HG03060 (cell line): ENCODE results near the gene HLF.

Source experiments
- ATAC-seq: cut with Tn5 transposase; IDR thresholded peaks from one replicate; pipeline ENCODE4 v1.9.1; 2021; ENCODE audit warnings: low read depth, moderate number of reproducible peaks; ENCODE audit not compliant: unreplicated experiment

HLF gene

DNA sequence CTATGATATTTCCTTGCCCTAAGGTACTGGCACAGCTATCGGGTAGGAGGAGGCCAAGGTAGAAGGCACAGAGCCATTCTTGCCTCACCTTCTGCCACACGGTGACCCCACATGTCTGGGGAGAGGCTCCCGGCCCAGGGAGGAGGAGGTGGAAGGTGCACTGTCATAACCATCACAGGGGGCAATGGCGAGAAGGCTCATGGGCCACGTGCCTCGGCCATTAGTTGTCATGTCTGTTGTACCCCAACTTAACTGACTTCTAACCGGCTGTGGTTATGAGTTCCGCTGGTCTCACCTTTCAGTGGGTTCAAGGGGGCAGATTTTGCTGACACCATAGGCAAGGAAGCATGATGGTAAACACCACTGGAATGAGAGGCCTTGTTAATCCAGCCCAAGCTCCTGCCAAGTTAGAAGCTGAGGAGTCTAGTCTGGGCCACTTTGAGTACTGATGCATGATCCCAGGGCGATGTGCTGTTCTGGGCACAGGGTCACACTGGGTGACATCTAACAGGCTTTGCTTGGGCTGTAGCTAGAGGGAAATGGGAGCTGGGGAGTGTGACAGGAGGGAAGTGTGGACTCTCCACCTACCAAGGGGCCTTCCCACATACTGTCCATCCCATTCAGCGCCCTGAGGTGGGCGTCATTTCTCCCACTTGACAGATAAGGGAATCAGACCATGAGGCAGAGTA lies 39.6 kb downstream of the HLF start:
- no peak for ATAC-seq

DNA sequence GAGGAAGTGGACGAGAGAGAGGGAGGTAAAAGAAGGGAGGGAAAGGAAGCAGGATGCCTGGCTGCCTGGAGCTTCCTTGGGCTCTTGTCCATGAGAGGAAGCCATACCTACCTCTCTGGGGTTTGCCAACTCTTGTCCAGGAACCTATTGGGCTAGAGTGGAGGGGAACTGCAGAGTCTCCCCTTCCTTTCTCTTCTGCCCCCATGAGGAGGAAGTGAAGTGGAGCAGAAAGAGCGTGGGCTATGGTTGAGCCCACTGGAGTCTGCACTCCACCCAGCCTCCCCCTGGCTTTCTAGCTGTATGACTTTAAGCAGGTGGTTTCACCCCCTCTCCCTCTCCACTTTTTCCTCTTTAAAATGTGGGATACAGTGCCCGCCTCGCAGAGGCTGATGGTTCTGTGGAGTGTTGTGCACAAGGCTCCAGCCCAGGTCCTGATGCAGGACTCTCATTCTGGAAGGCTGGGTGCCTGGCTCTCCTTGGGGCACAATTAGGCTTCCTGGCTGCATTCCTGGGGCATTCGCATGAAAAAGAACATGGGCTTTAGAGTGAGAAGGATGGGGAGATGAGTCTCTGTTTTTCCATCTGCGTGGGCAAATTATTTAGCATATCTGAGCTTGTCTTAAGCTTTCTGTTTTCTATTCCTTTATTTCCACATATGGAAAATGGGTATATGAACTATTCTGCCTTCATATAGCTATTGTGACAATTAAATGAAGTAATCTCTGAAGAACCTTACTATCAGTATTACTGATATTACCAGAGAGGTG lies 40.7 kb downstream of the HLF start:
- ATAC-seq: no peak

DNA sequence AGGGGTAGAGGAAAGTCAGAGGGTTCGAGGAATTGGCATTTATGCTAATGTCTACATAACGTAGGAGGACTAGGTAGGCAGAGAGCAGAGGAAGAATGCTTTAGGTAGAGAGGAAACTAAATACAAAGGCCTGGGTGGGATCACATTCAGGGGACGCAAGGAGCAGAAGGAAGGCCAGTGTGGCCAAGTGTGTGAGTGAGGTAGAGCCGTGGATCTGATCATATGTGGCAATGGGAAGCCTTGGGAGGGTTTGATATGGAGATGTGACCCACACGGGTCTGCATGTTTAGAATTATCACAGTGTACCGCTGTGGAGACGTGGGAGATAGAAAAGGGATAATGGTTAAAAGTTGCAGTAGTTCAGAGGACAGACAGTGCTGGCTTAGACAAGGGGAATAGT lies 43.1 kb downstream of the HLF start:
- ATAC-seq: no peak

DNA sequence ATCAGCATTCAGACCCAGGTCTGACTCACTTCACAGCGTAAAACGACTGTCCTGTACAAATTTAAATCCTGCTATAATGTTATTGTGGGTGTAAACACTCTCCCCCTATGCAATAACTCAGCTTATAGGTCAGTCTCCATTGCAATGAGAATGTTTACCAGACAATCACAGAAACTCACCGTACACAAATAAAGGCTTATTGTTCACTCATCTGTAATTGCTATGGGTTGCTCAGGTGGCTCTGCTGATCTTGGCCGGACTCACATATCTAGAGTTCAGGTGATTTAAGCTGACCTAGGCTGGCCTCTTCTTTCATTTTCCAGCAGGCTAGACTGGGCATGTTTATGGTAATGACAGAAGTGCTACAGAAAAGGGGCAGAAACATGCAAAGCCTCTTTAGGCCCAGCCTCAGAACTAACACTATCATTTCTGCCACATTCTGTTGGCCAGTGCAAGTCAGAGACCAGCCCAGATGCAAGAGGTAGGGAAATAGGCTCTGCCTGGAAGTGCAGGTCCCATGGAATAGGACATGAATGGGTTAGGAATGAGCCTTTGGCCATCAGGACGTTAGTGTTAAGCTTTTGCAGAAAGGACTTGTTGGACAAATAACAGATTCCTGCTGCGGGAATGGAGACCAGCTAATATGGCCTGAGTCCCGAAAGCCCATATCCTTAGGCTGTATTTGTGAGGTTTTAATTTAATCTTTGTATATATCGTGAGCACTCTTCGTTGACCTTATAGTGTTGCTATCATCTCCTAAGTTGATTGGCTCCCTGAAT lies 44.0 kb downstream of the HLF start:
- no peak for ATAC-seq

DNA sequence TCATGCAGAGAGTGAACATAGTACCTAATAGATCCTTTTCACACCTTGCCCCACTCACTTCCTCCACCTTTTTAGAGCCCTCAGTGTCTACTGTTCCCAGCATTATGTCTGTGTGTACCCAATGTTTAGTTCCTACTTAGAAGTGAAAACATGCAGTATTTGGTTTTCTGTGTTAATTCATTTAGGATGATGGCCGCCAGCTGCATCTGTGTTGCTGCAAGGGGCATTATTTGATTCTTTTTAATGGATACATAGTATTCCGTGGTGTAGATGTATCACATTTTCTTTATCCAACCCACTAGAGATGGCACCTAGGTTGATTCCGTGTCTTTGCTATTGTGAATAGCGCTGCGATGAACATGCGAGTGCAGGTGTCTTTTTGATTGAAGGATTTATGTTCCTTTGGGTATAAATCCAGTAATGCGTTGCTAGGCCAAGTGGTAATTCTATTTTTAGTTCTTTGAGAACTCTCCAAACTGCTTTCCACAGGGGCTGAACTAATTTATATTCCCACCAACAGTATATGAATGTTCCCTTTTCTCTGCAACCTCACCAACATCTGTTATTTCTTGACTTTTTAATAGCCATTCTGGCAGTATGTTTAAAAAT lies 47.1 kb downstream of the HLF start:
- no peak for ATAC-seq

DNA sequence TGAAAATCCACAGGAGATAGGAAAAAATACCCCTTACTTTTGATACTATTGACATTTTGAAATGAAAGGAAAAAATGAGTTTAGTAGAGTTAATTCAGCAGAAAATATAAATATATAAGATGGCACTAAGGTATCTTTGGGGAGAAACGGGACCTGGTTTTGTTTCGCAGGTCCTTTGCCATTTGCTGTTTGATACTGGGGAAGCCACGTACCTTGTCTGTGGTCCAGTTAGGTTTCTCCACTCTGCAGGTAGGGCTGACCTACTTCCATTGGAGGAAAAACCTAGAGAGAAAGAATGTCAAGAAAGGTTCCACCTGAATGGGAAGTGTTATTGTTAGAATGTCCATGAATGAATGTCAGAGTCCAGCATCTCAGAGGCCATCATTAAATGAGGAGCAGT lies 48.1 kb downstream of the HLF start:
- no peak for ATAC-seq

DNA sequence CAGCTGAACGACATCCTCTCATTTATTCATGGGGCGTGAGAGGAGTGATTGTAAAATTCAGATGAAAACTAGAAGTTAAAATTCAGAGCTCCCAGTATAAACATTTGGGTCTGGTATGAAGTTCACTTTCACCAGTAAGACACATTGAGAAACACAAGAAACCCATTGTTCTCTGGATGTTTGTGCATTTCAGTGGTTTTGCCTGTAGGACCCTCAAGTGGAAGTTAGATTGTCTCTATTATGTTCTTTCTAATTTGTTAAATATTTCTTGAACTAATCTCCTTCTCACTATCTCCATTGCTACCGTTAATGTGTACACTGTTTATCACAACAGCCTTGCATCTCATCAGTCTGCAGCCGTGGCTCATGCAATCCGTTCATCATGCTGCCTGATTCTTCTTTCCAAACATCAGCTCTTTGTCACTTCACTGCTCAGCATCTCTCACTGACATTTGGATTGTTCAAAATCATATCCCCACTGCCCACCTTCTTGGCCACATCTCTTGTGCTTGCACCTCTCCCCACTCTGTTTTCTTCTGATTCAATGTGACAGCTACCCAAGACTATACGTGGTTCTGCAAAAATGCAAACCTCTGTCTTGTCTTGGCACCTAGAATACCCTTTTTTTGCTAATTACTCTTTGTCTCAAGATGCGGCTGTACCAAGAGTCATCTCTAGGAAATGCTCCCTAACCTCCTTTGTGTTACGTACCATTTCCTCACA lies 49.5 kb downstream of the HLF start:
- ATAC-seq: no peak

DNA sequence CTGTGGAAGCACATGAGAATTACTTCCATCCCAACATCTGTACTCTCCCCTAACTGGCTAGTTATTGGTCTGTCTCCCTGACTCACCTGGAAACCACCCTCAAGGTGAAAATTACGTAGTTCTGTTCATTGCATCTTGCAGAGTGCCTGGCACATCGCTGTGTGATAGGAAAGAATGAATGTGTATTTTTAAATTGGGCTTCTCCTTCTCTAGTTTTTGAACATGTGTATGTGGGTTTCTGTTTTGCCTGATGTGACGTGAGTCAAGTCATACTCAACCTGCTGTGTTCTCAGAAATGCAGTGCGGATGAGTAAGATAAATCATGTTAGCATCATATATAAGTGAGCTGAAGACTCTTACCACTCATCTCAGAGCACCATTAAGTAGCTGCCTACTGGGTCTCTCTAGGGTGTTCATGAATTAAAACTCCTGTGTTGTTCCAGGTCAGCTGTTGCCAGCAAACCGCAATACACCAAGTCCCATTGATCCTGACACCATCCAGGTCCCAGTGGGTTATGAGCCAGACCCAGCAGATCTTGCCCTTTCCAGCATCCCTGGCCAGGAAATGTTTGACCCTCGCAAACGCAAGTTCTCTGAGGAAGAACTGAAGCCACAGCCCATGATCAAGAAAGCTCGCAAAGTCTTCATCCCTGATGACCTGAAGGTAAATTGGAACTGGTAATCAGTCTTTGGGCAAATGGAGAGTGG lies 50.2 kb downstream of the HLF start:
- no peak for ATAC-seq

DNA sequence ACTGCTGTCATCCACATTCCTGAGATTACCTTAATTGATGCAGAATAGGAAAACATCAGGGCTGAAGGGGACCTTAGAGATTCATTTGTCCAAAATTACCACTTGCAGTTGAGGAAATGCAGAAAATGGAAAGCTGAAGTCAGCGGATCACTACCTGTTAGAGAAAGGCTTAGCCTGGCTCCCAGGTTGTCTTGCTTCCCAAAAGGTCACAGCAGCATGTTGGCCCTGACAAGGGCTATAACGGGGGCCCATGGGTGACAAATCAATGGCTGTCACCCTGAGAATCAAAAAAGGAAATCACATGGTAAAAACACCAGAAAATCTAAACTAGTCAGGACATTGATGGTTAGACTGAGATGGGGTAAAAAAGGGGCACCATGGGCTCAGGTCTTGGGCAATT lies 51.7 kb downstream of the HLF start:
- no peak for ATAC-seq

DNA sequence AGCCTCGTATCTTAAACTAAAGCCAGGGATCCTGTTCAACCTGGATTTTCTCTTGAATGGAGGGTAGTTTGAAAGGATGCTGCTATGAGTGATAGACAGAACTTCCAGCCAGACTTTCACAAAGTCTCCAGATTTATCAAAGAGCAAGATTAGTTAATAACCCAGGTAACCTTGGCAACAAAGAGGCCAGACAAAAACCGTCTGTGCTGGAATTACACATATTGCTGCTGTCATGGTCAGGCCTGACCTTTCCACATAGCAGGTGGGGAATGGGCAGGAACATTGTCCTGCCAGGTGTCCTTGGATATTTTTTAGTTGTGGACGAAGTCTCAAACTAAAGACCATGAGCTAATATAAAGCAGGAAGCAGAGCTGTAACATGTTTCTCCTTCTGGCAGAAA lies 52.5 kb downstream of the HLF start:
- no peak for ATAC-seq

DNA sequence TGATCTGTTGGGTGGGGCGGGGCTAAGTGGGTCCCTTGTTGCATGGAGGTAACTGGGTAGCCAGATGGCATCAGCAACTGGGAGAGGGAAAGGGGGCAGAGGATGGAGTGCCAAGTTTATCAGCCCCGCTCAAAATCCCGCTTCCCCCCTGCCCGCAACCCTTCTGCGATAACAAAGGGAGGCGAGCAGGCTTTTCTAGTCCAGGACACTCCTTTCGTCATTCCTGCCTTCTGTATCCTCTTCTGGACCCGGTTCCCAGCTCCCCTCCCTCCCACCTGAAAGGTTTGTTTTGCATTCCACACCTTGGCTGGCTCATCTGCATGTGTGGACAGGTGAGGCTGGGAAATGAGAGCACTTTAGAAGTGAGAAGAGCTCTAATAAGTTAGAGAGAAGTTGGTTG lies 53.3 kb downstream of the HLF start:
- ATAC-seq: no peak

DNA sequence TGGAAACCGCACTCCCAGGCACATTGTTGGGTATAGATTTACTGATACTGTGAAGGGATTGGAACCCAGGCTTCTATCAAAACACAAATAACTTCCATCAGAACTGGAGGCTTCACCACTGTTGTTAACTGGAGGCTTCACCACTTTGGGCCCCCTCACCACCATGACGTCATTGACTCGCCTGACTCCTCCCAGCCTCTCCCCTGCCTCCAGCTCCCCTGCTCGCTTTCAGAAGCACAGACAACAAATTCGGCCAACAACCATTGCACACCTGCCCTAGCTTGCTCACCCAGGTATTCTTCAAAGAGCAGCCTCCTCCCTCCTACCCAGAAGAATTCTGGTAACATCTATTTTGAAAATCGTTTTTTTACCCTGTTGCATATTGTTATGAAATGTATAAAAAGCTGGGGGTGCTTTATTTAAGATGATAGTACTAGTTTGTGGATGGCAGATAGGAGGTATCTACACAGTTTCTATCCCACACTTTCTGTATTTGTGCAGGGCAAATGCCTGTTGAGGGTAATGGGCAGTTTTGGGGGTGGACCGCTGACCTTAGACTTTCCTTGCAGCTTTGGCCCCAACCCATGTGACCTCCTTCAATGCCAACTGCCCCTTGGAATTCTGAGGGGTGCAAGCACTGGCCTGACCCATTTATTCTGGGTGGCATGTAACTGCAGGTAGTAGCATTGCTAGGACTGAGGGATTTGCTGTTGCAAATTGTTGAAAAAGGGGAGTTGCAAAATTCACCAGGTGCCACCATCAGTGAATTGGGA lies 54.1 kb downstream of the HLF start:
- ATAC-seq: no peak

DNA sequence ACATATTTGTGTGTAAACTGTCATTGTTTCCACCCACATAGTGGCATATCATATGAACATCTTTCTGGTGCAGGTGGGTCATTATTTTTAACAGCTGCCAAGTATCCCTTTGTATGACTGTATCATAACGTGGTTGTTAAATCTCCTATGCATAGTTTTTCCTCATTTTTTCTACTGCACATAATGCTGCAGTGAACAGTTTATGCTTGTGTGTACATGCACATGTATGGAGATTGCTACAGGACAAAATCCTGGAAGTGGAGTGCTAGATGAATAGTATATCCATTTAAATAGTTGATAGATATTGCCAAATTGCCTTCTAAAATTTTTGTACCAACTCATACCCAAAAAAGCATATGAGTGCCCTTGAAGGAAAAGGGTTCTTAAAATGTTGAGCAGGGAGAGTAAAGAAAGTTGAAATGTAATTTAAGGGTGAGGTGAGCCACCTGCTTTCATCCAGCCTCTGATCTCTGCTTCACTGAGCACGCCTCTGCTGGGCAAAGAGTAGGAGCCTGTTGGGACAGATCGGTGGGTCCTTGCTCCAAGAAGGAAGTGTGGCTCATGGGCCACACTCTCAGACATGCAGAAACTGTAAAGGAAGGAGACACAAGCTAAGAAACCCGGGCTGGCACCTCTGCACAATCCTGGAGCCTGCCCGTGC lies 55.3 kb downstream of the HLF start:
- no peak for ATAC-seq

DNA sequence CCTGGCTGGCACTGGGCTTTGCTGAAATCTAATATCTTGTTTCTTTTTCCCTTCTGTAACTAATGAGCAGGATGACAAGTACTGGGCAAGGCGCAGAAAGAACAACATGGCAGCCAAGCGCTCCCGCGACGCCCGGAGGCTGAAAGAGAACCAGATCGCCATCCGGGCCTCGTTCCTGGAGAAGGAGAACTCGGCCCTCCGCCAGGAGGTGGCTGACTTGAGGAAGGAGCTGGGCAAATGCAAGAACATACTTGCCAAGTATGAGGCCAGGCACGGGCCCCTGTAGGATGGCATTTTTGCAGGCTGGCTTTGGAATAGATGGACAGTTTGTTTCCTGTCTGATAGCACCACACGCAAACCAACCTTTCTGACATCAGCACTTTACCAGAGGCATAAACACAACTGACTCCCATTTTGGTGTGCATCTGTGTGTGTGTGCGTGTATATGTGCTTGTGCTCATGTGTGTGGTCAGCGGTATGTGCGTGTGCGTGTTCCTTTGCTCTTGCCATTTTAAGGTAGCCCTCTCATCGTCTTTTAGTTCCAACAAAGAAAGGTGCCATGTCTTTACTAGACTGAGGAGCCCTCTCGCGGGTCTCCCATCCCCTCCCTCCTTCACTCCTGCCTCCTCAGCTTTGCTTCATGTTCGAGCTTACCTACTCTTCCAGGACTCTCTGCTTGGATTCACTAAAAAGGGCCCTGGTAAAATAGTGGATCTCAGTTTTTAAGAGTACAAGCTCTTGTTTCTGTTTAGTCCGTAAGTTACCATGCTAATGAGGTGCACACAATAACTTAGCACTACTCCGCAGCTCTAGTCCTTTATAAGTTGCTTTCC lies 56.0 kb downstream of the HLF start:
- no peak for ATAC-seq

DNA sequence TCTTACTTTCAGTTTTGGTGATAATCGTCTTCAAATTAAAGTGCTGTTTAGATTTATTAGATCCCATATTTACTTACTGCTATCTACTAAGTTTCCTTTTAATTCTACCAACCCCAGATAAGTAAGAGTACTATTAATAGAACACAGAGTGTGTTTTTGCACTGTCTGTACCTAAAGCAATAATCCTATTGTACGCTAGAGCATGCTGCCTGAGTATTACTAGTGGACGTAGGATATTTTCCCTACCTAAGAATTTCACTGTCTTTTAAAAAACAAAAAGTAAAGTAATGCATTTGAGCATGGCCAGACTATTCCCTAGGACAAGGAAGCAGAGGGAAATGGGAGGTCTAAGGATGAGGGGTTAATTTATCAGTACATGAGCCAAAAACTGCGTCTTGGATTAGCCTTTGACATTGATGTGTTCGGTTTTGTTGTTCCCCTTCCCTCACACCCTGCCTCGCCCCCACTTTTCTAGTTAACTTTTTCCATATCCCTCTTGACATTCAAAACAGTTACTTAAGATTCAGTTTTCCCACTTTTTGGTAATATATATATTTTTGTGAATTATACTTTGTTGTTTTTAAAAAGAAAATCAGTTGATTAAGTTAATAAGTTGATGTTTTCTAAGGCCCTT lies 56.8 kb downstream of the HLF start:
- no peak for ATAC-seq

DNA sequence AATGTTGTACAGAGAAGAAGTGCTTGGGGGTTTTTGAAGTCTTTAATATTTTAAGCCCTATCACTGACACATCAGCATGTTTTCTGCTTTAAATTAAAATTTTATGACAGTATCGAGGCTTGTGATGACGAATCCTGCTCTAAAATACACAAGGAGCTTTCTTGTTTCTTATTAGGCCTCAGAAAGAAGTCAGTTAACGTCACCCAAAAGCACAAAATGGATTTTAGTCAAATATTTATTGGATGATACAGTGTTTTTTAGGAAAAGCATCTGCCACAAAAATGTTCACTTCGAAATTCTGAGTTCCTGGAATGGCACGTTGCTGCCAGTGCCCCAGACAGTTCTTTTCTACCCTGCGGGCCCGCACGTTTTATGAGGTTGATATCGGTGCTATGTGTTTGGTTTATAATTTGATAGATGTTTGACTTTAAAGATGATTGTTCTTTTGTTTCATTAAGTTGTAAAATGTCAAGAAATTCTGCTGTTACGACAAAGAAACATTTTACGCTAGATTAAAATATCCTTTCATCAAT lies 57.8 kb downstream of the HLF start:
- ATAC-seq: no peak
